GM18861 (cell line): ENCODE data around the gene CIAO2B.
"Not testable (repeated sequence)": the region's sequence is repeated elsewhere in the genome, so short reads cannot be mapped to it uniquely, and the experiment has no call there.

Source experiments
- ATAC-seq: cut with Tn5 transposase; IDR thresholded peaks from one replicate; pipeline ENCODE4 v1.9.1; 2021; ENCODE audit not compliant: unreplicated experiment

Gene CIAO2B

DNA sequence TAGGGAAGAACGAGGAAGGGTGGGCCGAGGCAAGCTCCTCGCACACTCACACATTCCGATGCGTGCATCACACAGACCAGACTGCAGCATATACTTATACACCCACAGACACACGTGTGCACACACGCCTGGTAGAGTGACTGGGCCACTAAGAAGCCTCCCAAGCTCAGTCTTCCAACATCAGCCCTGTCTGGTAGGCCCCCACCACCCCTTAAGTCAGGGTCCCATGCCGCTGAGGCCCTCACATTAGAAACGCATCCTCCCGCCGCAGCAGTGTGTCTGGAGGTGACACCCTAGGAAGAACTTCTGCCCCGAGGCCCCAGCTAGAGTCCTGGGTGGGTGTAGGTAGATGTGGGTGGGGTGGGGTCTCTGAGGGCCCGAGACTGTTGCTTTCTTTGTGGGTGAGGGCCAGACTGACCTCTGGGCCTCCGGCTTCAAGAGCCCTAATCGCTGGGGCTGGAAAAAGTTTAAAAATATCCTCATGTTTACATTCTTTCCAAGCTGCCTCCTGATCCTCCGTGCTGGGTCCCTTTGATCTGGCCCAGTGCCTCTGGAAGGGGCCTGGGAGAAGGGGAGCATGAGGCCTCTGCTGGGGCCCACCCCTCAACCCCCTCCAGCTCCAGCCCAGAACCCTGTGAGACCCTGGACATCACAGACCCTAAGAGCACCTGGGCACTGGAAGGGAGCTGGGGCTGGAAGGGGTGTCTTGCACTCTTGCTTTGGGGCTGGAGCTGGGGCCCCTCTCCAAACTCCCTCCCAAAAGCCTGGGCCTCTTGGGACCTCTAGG, 29.2 kb downstream of the CIAO2B start:
- no peak for ATAC-seq

DNA sequence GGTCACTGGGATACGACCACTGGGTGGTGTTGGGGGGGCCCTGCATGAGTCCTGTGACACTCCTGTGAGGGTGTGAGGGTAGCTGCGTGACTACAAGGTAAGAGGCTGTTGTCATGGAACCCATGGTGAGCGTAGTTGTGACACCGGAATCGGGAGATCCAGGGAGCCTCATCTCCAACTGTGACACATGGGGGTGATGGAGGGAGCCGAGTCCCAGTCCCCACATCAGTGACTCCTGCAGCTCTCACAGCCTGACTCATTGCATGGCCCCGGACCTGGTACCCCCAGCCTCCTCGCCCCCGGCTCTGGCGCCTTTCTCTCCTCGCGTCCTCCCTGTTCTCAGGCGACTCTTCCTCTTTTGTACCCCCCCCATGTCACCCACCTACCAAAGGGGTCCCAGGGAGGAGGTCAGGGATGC, 29.8 kb downstream of the CIAO2B start:
- ATAC-seq, result no peak

DNA sequence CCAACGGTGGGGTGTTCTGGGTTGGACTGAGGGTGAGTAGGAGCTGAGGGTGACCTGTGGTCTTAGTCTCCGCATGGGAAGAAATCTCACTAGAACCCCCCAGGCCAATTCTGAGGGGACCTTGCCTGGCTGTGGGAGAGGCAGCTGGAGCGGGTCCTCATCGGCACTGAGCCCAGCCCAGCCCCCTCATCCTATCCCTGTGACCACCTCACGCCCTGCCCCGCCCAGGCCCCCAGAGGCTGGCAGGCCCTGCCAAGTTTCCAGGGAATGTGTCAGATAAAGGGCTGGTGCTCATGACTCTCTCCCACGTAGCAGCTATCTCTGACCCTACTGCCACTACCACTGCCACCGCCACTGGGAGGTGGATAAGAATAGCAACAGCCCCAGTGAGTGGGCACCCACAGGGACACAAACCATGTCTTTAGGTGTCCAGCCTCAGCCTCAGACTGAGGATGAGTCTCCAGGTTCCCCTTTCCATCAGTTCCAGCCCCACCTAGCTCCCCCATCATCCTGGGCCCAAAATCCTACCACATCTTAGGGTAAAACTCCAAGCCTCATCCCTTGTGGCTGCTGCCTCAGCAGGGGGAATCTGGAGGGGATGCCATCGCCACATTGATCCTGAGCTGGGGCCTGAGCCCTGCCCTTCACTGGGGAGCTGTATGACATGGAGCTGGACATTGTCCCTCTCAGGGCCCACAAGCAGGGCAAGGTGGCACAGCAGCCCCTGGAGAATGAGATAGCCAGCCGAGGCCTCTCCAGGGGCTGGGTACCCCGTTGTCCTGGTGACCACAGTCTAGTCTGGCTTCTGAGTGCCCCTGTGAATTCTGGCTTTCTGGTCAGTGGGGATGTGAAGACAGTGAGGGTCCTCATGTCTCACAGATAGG, 30.4 kb downstream of the CIAO2B start:
- no peak for ATAC-seq

DNA sequence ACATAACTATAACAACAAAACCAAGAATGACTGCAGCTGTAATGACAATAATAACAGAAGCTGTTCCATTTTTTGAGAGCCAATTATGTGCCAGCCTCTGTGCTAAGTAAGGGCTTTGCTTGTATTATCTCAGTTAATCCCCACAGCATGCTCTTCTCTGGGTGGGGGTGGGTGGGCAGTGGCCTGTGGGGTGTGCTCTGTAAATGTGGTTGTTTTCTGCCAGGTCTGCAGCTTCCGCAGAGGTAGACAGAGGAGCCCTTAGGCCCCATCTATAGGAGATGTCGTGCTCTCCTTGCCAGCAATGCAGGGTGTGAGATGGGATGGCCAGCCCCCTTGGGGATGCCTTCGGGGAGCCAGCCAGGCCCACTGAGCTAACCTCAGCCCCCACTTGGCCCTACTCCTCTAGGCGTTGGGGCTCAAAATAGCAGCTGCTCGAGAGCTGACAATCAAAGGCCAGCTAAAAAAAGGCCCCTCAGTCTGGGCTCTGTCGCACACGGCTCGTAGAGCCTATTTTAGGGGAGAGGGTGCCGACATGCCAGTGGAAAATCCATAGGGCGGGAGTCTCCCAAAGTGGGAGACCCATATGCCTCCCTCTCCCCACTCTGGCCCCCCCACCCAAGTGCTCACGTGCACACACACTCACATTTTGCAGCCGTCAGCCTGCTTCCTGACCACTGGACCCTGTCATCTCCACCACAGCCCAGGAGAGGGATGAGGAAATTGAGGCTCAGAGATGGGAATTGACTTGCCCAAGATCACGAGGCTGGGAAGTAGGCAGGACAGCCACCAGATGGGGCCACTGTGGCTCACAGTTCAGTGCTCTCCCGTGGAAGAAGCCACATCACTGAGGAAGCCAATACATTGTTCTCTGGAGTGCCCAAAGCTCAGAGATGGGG, 31.3 kb downstream of the CIAO2B start:
- ATAC-seq, result no peak

- ATAC-seq, result no peak
Measured at GRCh38 chr16:66901626-66902025, 32.6 kb downstream of the CIAO2B start.

GRCh38 chr16:66900721-66901441, 33.3 kb downstream of the CIAO2B start:
- ATAC-seq, result no peak

GRCh38 chr16:66899945-66900710, 34.1 kb downstream of the CIAO2B start:
- ATAC-seq, result no peak

DNA sequence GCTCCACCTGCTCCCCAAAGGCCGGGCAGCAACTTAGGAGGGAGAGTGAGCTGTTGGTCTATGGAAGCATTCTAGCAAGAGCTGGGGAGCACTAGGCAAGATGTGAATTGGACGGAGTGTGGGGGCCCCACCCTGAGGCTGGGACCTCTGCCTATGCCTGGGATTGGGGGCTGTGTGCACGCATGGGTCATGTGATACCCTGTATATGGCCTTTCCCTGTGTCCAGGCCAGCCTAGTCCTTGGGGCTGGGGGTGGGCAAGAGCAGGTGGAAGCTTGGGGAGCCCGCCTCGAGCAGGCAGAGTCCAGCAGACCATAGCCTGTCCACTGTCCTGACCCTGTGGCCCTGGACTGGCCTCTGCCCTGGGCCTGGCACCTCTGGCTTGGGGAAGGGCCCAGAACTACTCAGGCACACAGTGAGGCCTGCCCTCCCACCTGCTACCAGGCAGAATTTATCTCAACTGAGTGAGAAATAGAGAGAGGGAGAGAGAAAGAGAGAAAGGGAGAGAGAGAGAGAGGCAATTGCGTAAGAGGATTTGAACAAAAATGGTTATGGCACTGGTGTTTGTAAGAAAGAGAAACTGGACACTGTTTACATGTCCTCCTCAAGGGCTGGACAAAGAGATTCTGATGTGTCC, 34.8 kb downstream of the CIAO2B start:
- no peak for ATAC-seq

GRCh38 chr16:66898933-66899309, 35.3 kb downstream of the CIAO2B start:
- no peak for ATAC-seq

DNA sequence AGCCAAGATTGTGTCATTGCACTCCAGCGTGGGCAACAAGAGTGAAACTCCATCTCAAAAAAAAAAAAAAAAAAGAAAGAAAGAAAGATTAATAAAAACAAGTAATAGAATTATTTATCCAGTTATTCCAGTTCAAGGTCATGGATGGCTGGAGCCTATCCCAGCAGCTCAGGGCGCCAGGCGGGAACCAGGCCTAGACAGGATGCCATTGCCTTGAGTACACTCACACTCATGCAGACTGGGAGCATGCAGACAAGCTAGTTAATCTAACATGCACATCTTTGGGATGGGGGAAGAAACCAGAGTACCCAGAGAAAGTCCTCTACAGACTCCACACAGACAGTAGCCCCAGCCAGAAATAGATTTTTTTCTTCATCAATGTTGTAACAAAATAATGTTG, 36.0 kb downstream of the CIAO2B start:
- no peak for ATAC-seq

DNA sequence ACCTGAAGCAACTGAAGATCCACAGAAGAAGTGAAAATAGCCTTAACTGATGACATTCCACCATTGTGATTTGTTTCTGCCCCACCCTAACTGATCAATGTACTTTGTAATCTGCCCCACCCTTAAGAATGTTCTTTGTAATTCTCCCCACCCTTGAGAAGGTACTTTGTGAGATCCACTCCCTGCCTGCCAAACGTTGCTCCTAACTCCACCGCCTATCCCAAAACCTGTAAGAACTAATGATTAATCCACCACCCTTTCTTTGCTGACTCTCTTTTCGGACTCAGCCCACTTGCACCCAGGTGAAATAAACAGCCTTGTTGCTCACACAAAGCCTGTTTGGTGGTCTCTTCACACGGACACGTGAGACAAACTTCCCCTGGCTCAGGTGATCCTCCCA, 37.5 kb downstream of the CIAO2B start:
- not testable (repeated sequence) for ATAC-seq

DNA sequence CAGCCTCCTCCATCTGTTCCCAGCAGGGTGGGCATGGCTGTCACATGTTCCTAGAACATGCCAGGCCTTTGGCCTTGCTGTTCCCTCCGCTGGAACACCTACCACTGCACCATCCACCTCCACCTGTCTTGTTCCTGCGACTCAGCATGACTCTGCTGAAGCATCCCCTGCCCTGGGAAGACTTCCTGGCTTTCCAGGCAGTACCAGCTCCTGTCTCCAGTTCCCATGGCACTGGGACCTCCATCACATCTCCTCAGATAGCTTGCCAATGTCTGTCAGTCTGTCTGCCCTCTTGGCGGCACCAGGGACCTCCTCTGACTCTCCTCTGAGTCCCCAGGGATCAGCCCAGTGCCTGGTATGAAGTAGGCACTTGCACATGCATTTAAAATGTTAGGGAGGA, 38.2 kb downstream of the CIAO2B start:
- no peak for ATAC-seq

DNA sequence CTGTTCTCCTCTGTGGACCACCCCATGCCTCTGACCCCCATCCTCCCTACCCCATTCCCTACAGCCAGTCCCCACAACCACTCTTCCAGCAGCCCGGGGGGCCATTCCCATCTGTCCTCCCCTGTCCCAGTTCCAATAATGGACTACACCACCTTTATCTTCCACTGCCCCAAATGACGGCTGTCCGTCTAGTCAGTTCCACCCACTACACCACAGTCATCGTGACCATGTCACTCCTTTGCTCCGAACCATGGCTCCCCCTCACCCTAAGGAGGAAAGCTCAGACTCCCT, 38.6 kb downstream of the CIAO2B start:
- ATAC-seq, result no peak

DNA sequence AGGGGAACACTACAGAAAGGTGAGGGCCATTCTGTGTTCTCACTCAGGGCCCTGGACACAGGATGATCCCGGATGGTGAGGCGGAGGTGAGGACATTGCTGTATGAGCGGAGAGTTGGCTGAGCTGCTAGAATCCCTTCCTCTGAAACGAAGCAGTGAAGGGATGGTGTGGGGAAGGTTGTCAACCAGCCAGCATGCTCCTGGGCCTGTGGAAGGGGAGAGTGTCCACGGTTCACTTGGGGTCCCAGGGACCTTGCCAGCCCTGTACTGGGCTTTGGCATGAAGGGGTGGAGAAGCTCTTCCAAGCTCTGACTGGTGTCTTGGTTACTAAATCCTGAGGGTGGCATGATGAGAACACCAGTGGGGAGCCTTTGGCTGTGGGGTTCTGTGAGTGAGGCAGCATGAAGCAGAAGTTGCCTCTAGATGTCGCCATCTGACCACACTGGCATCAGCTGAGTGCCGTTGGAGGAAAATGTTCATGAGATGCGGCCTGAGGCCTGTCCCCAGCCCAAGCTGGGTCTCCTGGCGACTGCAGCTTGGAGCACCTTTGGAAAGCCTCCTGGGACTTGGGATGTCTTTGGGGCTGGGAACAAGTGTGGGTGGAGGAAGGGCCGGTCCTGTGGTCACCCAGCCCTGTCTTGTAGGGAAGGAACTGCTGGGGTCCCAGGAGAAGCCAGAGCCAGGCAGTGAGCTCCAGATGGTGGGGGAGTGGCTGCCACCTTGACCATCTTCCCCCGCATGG, 39.1 kb downstream of the CIAO2B start:
- no peak for ATAC-seq

GRCh38 chr16:66894055-66894454, 40.1 kb downstream of the CIAO2B start:
- no peak for ATAC-seq

GRCh38 chr16:66891797-66892196, 42.4 kb downstream of the CIAO2B start:
- ATAC-seq, result no peak

DNA sequence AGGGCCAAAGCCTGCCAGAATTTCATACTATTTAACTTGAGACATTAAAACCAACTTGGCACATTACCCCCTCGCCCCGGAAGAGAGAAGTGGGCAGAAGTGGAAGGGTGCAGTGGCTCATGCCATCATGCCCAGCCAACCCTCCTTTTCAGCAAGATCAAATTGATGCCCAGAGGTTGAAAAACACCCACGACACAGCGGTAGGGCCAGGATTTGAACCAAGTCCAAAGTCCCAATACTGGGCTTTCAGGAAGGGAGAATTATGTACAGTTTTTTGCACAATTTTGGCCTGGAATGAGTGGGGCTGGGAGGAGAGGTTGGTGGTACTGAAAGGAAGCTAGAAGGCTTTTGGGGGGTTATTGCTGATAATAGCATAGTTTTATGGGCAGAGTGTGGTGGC, 42.8 kb downstream of the CIAO2B start:
- no peak for ATAC-seq

DNA sequence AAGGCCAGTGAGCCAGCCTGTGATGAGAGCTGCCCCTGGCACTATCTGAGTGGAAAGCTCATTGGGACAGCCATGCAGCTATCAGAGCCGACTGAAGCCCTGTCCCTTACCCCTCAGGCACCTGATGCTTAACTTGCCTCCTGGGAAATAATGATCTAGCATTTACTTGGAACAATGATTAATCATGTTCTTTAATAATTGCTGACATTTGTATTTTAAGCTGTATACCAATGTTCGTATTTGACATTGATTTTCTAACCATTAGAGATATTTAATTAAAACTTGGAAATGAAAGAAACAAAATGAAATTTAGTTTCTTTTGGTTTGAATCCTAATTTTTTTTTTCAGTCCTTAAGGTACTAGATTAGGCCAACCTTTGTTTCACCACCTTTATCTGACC, 43.4 kb downstream of the CIAO2B start:
- no peak for ATAC-seq

DNA sequence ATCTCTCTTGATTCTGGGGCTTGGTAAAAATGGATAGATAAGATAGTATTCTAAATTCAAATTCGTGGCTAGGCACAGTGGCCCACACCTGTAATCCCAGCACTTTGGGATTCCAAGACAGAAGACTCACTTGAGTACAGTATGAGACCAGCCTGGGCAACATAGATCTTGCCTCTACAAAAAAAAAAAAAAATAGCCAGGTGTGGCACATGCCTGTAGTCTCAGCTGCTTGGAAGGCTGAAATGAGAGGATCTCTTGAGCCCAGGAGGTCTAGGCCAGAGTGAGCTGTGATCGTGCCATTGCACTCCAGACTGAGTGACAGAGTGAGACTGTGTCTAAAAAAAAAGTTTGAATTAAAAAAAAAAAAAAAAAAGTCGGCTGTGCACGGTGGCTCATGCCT, 44.6 kb downstream of the CIAO2B start:
- ATAC-seq, result no peak
